AG04449 (cell line): ENCODE measurements around the gene ESPNL.

Experiments used
- CTCF ChIA-PET: fragments of 350-600 bp; formaldehyde crosslinking; extraction: SDS; loops from one replicate; lab custom pipeline; 2021; ENCODE audit warnings: antibody characterized with exemption; lab: Yijun Ruan, JAX
- POLR2A ChIA-PET: fragments of 400-600, 350-600 bp; formaldehyde crosslinking; extraction: SDS; loops from one replicate; lab custom pipeline; 2020; ENCODE audit warnings: antibody characterized with exemption, inconsistent platforms; lab: Yijun Ruan, JAX
- DNase-seq: peaks from one replicate; pipeline ENCODE4 v3.0.0-alpha.2; 2010; ENCODE audit warnings: low read depth, low spot score
- H3K4me3 ChIP-seq: 2 replicates; pipeline ENCODE4 v1.5.1; 2011; ENCODE audit warnings: low read depth, mild to moderate bottlenecking, control low read depth, low read length
- CTCF ChIP-seq: IDR thresholded peaks from one replicate; pipeline ENCODE4 v1.5.1; 2011; ENCODE audit warnings: mild to moderate bottlenecking, moderate library complexity, low read length, control low read depth, inconsistent platforms; ENCODE audit not compliant: insufficient read depth; ENCODE audit errors: missing control alignments

ESPNL gene

DNA sequence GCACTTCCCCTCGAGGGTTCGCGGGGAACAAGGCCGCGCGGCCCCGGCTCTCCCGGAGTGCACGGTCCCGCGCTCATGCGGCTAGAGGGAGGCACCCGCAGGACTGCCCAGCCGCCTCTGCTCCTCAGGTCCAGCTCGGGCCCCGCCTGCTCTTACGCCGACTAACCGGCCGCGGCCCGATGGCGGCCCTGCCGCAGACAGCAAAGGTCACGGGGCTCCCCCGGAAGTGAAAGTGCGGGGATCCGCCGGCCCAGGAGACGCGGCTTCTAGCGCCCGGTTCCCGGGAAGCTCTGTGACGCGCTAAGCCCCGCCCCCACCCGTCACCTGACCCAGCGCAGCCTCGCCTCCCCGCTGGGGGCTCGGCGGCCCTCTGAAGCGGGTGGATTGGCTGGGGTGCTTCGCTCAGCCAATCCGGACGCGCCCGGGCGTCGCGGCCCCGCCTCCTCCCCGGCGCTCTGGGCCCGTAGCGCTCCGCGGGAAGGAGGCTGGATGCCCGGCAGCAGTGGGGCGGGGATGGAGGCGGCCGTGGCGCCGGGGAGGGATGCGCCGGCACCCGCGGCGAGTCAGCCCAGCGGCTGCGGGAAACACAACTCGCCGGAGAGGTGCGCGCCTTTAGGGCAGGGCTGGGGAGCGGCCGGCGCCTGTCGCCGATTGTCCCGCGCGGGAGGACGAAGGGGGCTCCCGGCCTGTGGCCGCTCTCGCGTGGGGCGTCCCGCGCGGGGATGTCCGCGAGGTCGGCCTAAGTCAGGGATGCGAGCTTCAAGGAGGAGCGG, 39.4 kb upstream of the ESPNL start, which contains the start of gene SCLY:
SCLY (plus strand) TSS at position 460 of the 773 bp plus-strand sequence; CDS start at position 514, 54 bp downstream.
- CTCF ChIA-PET = interaction anchor here (1.5 to 2.0 kb wide), 2 partner anchors 12 to 548 kb away, joined by 3 to 8 read pairs; no protein-coding TSS in a partner anchor
- peak; percentile 66 for DNase-seq
- H3K4me3 ChIP-seq = peak within 1 kb of the TSS; percentile 81
- POLR2A ChIA-PET = interaction anchor here (0.5 to 1.2 kb wide), 4 partner anchors 9 to 226 kb away, joined by 3 to 7 read pairs (median 3); no protein-coding TSS in a partner anchor
- no peak for TF ChIP-seq CTCF

DNA sequence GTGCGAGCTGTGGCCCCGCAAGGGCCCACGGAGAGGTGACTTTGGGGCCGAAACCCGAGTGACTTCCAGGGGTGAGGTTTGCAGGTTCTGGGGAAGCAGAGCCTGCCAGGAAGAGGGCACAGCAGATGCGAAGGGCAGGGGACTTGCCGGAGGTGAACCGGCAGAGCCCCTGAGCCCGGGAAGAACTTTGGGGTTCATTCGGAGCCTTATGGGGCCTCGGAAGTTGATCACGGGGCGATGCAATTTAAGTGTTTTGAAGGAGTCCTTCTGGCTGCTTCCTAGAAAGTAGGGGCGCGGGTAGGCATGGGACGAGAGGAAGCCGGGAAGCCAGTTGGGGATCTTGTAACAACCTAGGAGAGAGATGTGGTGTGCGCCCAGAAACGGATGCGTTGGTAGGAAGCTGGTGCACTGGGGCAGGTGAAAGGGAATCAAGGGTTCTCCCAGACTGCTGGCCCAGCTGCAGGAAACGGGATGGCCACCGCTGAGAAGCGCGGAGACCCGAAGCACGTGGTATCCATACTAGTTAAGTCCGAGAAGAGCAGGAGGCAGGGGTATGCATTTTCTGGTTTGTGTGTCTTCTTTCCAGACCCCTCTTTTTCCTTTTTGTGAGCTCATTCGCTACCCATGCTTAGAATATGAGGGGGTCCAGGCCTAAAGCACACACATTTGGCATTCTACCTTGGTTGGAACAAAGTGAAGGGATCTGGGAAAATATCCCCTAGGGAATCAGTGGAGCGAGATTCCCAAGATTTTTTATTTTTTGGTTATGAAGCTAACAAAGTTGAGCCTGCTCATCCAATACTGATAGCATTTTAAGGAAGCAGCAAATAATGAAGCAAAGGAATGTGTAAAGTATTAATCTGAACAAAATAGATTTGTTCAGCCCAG, 38.6 kb upstream of the ESPNL start:
- DNase-seq = no peak
- POLR2A ChIA-PET = interaction anchor here (0.5 to 1.2 kb wide), 5 partner anchors 10 to 227 kb away, joined by 3 to 7 read pairs (median 3); no protein-coding TSS in a partner anchor
- CTCF ChIA-PET = interaction anchor here (0.8 to 2.0 kb wide), 4 partner anchors 11 to 548 kb away, joined by 3 to 8 read pairs (median 4); no protein-coding TSS in a partner anchor
- no peak for TF ChIP-seq CTCF
- H3K4me3 ChIP-seq = peak overlapping the region; percentile 81

DNA sequence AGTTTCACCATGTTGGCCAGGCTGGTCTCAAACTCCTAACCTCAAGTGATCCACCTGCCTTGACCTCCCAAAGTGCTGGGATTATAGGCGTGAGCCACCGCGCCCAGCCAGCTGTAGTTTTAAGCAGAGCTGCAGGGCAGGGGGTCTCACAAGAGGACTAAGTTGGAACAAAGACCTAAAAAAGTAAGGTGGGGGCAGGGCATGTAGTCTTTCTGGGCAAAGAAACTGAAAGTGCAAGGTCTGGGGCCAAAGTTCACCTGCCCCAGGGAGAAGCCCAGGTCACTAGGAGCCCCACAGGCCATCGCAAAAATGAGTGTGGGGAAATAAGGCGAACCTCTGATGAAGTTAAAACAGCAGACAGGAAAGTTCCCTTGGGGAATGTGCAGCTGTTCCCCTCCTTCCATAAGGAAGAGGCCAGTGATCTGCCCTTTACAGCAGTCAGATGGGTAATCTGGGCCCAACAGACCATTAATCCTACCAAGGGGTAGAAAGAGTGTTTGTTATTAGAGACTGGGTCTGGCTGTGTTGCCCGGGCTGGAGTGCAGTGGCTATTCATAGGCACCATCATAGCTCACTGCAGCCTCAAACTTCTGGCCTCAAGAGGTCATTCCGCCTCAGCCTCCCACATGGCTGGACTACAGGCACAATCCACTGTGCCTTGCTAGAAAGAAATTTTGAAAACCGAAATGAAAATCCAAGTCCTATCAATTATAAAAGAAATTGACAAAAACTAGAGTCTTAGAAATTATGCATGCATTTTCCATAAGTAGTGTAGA, 36.5 kb upstream of the ESPNL start:
- no peak overlapping the region for H3K4me3 ChIP-seq
- ChIA-PET CTCF (no interaction called here), POLR2A (no interaction called here)
- no peak for TF ChIP-seq CTCF
- no peak for DNase-seq

DNA sequence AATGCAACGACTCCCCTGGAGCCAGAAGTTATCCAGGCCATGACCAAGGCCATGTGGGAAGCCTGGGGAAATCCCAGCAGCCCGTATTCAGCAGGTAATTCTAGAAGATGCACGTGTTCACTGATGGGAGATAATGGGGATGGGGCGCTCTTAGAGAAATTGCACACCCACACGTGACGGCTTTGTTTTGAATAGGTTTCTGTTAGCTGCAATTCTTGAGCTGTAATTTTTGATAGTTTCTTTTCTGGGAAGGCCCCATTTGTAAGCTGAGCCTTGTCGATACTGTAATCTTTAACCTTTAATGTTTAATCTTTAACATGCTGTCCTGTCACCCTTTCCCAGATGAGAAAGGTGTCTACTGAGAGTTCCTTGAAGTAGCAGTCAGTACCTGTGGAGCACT, 35.8 kb upstream of the ESPNL start:
- ChIA-PET CTCF (interaction anchor here (1.0 kb wide), 1 partner anchor 8 kb away, joined by 3 read pairs; no protein-coding TSS in a partner anchor), POLR2A (no interaction called here)
- TF ChIP-seq CTCF = no peak
- no peak overlapping the region for H3K4me3 ChIP-seq
- DNase-seq = no peak

GRCh38 chr2:238065071-238065846, 34.9 kb upstream of the ESPNL start:
- ChIA-PET POLR2A (no interaction called here), CTCF (interaction anchor here (1.0 kb wide), 1 partner anchor 7 kb away, joined by 3 read pairs; no protein-coding TSS in a partner anchor)
- no peak for DNase-seq
- no peak overlapping the region for H3K4me3 ChIP-seq
- no peak for TF ChIP-seq CTCF
